Measurements from ENCODE around the gene FBXL2.
"Not testable (repeated sequence)": the region's sequence is repeated elsewhere in the genome, so short reads cannot be mapped to it uniquely, and the experiment has no call there.

FBXL2 gene

DNA sequence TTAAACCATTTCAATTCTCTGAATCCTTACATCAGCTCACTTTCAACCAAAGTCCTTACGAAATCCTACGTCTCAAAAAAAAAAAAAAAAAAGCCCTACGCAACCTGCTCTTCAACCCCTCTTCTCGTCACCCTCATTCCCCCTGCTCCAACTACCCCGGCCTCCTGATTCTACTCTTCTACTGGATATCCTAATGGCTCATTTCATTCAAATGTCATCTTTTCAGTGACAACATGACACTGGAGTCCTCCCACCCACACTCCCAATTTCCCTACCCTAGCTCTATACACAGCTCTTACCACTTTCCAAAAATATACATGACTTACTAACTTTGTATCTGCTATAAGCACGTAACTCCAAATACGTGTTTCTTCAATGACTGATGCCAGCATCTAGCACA is 151.5 kb downstream of the FBXL2 start:
- DNase-seq (ENCODE audit: low read depth in 2 of 2): no peak

DNA sequence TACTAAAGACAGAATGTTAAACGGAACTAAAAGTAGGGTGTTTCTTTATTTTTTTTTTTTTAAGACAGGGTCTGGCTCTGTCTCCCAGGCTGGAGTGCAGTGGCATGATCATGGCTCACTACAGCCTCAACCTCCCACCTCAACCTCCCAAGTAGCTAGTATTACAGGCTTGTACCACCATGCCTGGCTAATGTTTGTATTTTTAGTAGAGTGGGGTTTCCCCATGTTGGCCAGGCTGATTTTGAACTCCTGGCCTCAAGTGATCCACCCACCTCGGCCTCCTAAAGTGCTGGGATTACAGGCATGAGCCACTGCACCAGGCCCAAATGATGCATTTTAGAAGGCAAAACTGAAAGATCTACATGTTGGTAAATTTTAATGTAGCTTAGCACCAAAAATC is 152.1 kb downstream of the FBXL2 start:
- DNase-seq (ENCODE audit: low read depth in 2 of 2): not testable (repeated sequence)

DNA sequence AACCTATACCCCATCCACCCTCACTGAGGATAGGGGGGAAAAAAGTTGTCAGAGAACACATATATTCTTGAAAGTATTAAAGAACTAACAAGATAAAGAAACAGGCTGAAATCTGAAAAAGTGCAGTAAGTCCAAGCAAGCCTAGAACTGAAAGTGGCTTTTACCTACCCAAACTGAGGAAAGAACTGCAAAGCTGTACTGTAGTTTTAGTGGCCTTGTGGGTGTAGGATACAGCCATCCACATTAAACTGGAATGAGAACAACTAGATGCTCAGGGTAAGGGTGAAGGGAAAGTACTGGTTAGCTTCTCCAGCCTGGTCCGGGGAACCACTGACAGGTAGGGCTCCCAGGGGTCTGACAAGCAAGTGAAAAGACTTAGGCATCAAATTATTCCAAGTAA is 152.8 kb downstream of the FBXL2 start:
- no peak for DNase-seq (ENCODE audit: low read depth in 2 of 2)

DNA sequence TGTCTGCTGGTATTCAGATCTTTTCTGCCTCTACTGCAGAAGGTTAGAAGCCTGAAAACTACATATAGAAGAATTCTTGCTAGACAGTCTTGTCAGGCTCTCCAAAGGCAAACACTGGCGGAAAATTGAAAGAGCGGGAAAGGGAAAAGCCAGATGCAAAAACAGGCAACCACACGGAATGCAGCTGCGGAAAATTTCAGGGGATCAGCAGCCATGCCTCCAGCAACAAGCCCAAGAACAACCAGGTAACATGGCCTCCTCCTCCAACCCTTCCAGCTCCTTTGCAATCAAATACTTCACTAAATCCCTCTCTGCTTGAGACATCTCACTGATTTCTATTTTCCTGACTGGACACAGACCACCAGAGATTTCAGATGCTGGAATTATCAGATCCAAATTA is 153.3 kb downstream of the FBXL2 start:
- DNase-seq (ENCODE audit: low read depth in 2 of 2): no peak

DNA sequence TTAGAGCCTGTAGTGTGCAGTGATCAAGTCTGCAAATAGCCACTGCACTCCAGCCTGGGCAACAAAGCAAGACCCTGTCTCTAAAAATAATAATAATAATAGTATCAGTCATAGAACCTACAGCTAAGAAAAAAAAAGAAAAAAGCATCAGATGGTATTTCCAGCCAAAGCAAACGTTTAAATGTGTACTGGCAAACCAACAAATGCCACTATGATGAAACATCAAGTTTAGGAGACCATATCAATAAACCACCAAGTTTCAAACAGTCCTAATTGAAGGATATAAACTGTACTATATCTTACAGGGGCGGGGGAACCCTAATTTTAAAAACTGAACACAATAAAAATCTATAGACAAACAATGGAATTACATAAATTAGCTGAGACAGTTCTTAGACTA is 156.6 kb downstream of the FBXL2 start:
- DNase-seq (ENCODE audit: low read depth in 2 of 2): no peak

All from stimulated activated CD8-positive, alpha-beta memory T cell treated with anti-CD3 and anti-CD28 coated beads, Interleukin-15, amount 100 ng/mL, for 4 hours (primary cell).